Natural killer cell (primary cell): Measurements from ENCODE around the gene CHMP1B. TPM values are rescaled to one million over a fixed set of nuclear protein-coding genes. Genes with fewer than 3 reads are reported as not detected.
"Not testable (repeated sequence)": the region's sequence is repeated elsewhere in the genome, so short reads cannot be mapped to it uniquely, and the experiment has no call there.

Experiments used
- ATAC-seq, 3 donors: fragments of 150-1000 bp in 2 of 3; fragments of 200-7000 bp in 1 of 3; cut with Tn5 transposase; 1 replicate in 1 of 3; 2 replicates in 2 of 3; pipeline ENCODE4 v1.10.0; 2021; ENCODE audit warnings: mild to moderate bottlenecking in 2 of 3, moderate library complexity in 2 of 3
- DNase-seq, 2 donors: peaks; one replicate each; pipeline versions ENCODE4 v3.0.0 to v3.0.0-alpha.2; 2013 to 2021; ENCODE audit warnings: mixed read lengths in 1 of 2
- H3K27ac ChIP-seq: one replicate; pipeline ENCODE4 v1.5.1; 2013; ENCODE audit warnings: mild to moderate bottlenecking, low read length
- H3K27me3 ChIP-seq: one replicate; pipeline ENCODE4 v1.6.1; 2013; ENCODE audit warnings: low read length; ENCODE audit not compliant: control insufficient read depth, insufficient read depth
- H3K36me3 ChIP-seq: one replicate; pipeline ENCODE4 v1.6.1; 2013; ENCODE audit warnings: low read length; ENCODE audit not compliant: control insufficient read depth, insufficient read depth
- H3K4me1 ChIP-seq: one replicate; pipeline ENCODE4 v1.6.1; 2013; ENCODE audit warnings: low read length; ENCODE audit not compliant: control insufficient read depth, insufficient read depth
- H3K4me3 ChIP-seq: one replicate; pipeline ENCODE4 v1.5.1; 2013; ENCODE audit warnings: low read length
- H3K9me3 ChIP-seq: one replicate; pipeline ENCODE4 v1.6.1; 2013; ENCODE audit warnings: low read length; ENCODE audit not compliant: control insufficient read depth, insufficient read depth
- H3K27ac Mint-ChIP-seq, 2 donors: one replicate each; pipeline ENCODE4 v1.8.0; 2022; ENCODE audit warnings: mild to moderate bottlenecking in 2 of 2, mixed read lengths in 2 of 2, moderate library complexity in 1 of 2
- H3K27me3 Mint-ChIP-seq, 2 donors: one replicate each; pipeline ENCODE4 v1.8.0; 2022; ENCODE audit warnings: low read depth in 2 of 2, mixed read lengths in 2 of 2
- H3K36me3 Mint-ChIP-seq: one replicate; pipeline ENCODE4 v1.8.0; 2022; ENCODE audit warnings: mixed read lengths
- H3K4me1 Mint-ChIP-seq, 2 donors: one replicate each; pipeline ENCODE4 v1.8.0; 2022; ENCODE audit warnings: mixed read lengths in 2 of 2
- H3K4me3 Mint-ChIP-seq: one replicate; pipeline ENCODE4 v1.8.0; 2022; ENCODE audit warnings: mild to moderate bottlenecking, moderate library complexity, mixed read lengths
- H3K9me3 Mint-ChIP-seq, 2 donors: one replicate each; pipeline ENCODE4 v1.8.0; 2022; ENCODE audit warnings: mixed read lengths in 2 of 2
- WGBS: methylation state at CpG from one replicate; pipeline ENCODE4 v1.1.7; 2013; ENCODE audit warnings: missing lambda C conversion rate; ENCODE audit not compliant: insufficient coverage; 5-methylcytosine and 5-hydroxymethylcytosine counted together
- intact Hi-C: fragments of 100-400 bp; cut with micrococcal nuclease; formaldehyde crosslinking; loops from one replicate; pipeline ENCODE4 v1.14.2; 2022
- total RNA-seq, 4 donors: library from RNA; stranded (reverse); fragments of 120-200 nt in 1 of 4; gene quantifications; one replicate each; pipeline versions ENCODE4 v1.2.3 to v1.2.4, GENCODE V29; 2013 to 2022
- TF ChIP-seq, protein P1 (sequence below): fragments of 200-600 bp; IDR thresholded peaks from one replicate; pipeline ENCODE4 v1.8.0; 2022; ENCODE audit warnings: antibody characterized with exemption

The CHMP1B gene
- total RNA-seq, 3 donors from 2014 or later (not counting 1 experiment from before 2014, with no cell fraction given), result 99.4 to 132 (median 110) TPM

DNA sequence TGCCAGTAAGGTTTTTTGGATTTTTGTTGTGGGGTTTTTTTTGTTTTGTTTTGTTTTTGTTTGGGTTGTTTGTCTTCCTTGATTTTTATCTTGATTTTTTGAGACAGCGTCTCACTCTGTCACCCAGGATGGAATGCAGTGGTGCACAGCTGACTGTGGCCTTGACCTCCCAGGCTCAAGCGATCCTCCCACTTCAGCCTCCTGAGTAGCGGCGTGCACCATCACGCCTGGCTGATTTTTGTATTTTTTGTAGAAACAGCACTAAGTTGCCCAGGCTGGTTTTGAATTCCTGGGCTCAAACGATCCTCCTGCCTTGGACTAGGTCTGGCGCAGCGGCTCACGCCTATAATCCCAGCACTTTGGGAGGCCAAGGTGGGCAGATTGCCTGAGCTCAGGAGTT lies 40.5 kb downstream of the CHMP1B start:
- H3K27me3 ChIP-seq, result no peaks in the 10 kb centered on the region

DNA sequence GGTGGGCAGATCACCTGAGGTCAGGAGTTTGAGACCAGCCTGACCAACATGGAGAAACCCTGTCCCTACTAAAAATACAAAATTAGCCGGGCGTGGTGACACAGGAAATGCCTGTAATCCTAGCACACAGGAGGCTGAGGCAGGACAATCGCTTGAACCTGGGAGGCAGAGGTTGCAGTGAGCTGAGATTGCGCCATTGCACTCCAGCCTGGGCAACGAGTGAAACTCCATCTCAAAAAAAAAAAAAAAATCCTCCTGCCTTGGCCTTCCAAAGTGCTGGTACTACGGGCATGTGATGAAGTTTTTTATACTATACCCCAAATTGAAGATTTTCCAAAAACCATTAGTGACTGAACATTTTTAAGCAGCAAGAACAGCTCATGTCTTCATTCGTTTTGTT lies 41.2 kb downstream of the CHMP1B start:
- H3K36me3 Mint-ChIP-seq, H3K9me3 ChIP-seq, H3K4me3 Mint-ChIP-seq, H3K4me3 ChIP-seq, intact Hi-C loops, H3K27ac ChIP-seq, DNase-seq, ATAC-seq, H3K9me3 Mint-ChIP-seq, H3K4me1 Mint-ChIP-seq, H3K27ac Mint-ChIP-seq, H3K27me3 Mint-ChIP-seq, H3K27me3 ChIP-seq, H3K4me1 ChIP-seq: not testable (repeated sequence)
- H3K36me3 ChIP-seq, result peaks cover 52% of the 10 kb centered on the region
- WGBS, result 84% methylated on average over 7 of the region's 7 CpGs

More for the DNA sequence above, 40.5 kb downstream of the CHMP1B start:
- Mint-ChIP-seq H3K9me3 (no peaks in the 10 kb centered on the region), H3K27ac (no peak overlapping the region), H3K4me1 (peaks cover 0 to 5% of the 10 kb centered on the region in 2 donors), H3K27me3 (no peaks in the 10 kb centered on the region), H3K4me3 (no peak overlapping the region), H3K36me3 (no peaks in the 10 kb centered on the region)
- Histone ChIP-seq H3K27ac (no peak overlapping the region), H3K36me3 (peaks cover 54% of the 10 kb centered on the region), H3K9me3 (no peaks in the 10 kb centered on the region), H3K4me1 (no peaks in the 10 kb centered on the region), H3K4me3 (no peak overlapping the region)
- intact Hi-C loops, result no loop called here
- ATAC-seq (no peak), DNase-seq (no peak)
- 97% methylated on average over 9 of the region's 9 CpGs for WGBS
- TF ChIP-seq, protein P1, sequence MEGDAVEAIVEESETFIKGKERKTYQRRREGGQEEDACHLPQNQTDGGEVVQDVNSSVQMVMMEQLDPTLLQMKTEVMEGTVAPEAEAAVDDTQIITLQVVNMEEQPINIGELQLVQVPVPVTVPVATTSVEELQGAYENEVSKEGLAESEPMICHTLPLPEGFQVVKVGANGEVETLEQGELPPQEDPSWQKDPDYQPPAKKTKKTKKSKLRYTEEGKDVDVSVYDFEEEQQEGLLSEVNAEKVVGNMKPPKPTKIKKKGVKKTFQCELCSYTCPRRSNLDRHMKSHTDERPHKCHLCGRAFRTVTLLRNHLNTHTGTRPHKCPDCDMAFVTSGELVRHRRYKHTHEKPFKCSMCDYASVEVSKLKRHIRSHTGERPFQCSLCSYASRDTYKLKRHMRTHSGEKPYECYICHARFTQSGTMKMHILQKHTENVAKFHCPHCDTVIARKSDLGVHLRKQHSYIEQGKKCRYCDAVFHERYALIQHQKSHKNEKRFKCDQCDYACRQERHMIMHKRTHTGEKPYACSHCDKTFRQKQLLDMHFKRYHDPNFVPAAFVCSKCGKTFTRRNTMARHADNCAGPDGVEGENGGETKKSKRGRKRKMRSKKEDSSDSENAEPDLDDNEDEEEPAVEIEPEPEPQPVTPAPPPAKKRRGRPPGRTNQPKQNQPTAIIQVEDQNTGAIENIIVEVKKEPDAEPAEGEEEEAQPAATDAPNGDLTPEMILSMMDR, result no peak

DNA sequence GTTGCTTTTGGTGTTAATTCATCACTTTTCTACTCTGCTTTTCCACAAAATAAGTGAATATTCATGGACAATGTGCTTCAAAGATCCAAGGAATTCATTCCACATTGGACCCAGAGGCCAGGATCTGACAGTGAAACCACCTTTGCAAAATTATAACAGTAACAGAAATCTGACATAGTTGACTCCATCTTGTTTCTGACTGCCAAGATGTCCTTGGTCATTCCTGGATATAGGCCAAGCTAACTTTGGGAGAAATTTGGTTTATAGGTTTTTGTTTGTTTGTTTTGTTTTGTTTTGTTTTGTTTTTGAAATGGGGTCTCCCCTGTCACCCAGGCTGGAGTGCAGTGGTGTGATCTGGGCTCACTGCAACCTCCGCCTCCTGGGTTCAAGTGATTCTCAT lies 46.6 kb downstream of the CHMP1B start:
- H3K4me1 Mint-ChIP-seq, result no peaks in the 10 kb centered on the region
- peaks cover 40% of the 10 kb centered on the region for H3K36me3 ChIP-seq

DNA sequence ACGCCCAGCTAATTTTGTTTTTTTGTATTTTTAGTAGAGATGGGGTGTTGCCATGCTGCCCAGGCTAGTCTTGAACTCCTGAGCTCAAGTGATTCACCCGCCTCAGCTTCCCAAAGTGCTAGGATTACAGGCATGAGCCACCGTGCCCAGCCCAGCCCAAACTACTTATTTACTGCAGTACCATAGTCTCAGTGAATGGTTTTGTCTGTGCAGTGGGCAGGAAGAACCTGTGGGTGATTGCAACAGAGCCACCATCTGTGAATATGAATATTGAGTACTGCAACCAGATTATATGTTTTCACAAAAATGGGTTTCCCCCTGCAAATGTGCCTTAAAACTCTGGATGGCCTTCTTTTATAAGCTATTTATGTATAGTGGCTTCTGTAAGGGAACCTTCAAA lies 47.9 kb downstream of the CHMP1B start:
- Histone ChIP-seq H3K9me3 (no peaks in the 10 kb centered on the region), H3K27ac (no peak overlapping the region), H3K36me3 (peaks cover 40% of the 10 kb centered on the region), H3K4me1 (no peaks in the 10 kb centered on the region), H3K4me3 (no peak overlapping the region), H3K27me3 (no peaks in the 10 kb centered on the region)
- intact Hi-C loops, result no loop called here
- Mint-ChIP-seq H3K9me3 (no peaks in the 10 kb centered on the region), H3K27me3 (no peaks in the 10 kb centered on the region), H3K27ac (no peak overlapping the region), H3K36me3 (peaks cover 19% of the 10 kb centered on the region), H3K4me3 (no peak overlapping the region), H3K4me1 (peaks cover 5% of the 10 kb centered on the region in 2 donors)
- TF ChIP-seq, protein P1, result no peak
- DNase-seq, result no peak
- no peak for ATAC-seq
- WGBS, result 100% methylated on average over 3 of the region's 3 CpGs

More for the DNA sequence above, 46.6 kb downstream of the CHMP1B start:
- no peak overlapping the region for H3K4me3 ChIP-seq
- H3K36me3 Mint-ChIP-seq, result peaks cover 14% of the 10 kb centered on the region
- no peaks in the 10 kb centered on the region for H3K9me3 Mint-ChIP-seq
- DNase-seq (no peak), ATAC-seq (no peak)
- no peaks in the 10 kb centered on the region for H3K9me3 ChIP-seq
- intact Hi-C loops, result no loop called here
- no peaks in the 10 kb centered on the region for H3K4me1 ChIP-seq
- TF ChIP-seq, protein P1, result no peak
- WGBS, result 97% methylated on average over 1 of the region's 1 CpG
- H3K27me3 Mint-ChIP-seq, result no peaks in the 10 kb centered on the region
- H3K27me3 ChIP-seq, result no peaks in the 10 kb centered on the region
- no peak overlapping the region for H3K27ac ChIP-seq
- H3K4me3 Mint-ChIP-seq, result no peak overlapping the region
- H3K27ac Mint-ChIP-seq, result no peak overlapping the region
